Prostate gland (tissue), 2 donors: ENCODE measurements around the gene KIF1B. TPM values are rescaled to one million over a fixed set of nuclear protein-coding genes. Genes with fewer than 3 reads are reported as not detected.

Experiments
- DNase-seq: peaks from one replicate; pipeline ENCODE4 v3.0.0-alpha.2; 2019; ENCODE audit warnings: low spot score
- H3K27ac ChIP-seq, 2 donors: fragments of 200-600 bp; sonication (generic); 2 replicates each; pipeline ENCODE4 v1.5.1; 2017 to 2019
- H3K27me3 ChIP-seq: fragments of 200-600 bp; sonication (generic); replicated peaks from 2 replicates; pipeline ENCODE4 v1.5.1; 2019; ENCODE audit not compliant: insufficient read depth
- H3K36me3 ChIP-seq, 2 donors: fragments of 200-600 bp; sonication (generic); 1 replicate in 1 of 2; 2 replicates in 1 of 2; pipeline versions ENCODE4 v1.5.1 to v1.8.1; 2017 to 2019
- H3K4me1 ChIP-seq: fragments of 200-600 bp; sonication (generic); replicated peaks from 2 replicates; pipeline ENCODE4 v1.5.1; 2019
- H3K4me3 ChIP-seq, 2 donors: fragments of 200-600 bp; sonication (generic); 2 replicates each; pipeline ENCODE4 v1.5.1; 2017 to 2019
- H3K9me3 ChIP-seq: fragments of 200-600 bp; sonication (generic); 2 replicates; pipeline ENCODE4 v1.5.1; 2017
- CTCF ChIP-seq, 4 experiments: fragments of 200-600 bp in 2 of 4; fragments of 450-650 bp in 2 of 4; sonication (generic) in 2 of 4; IDR thresholded peaks; 1 replicate in 3 of 4; 2 replicates in 1 of 4; pipeline ENCODE4 v1.5.1; 2016 to 2019; ENCODE audit warnings: antibody characterized with exemption in 4 of 4, mild to moderate bottlenecking in 2 of 4, moderate library complexity in 2 of 4
- POLR2A ChIP-seq: fragments of 450-650 bp; IDR thresholded peaks from one replicate; pipeline ENCODE4 v1.6.1; 2016; ENCODE audit warnings: antibody characterized with exemption, mild to moderate bottlenecking
- POLR2AphosphoS5 ChIP-seq: sonication (generic); formaldehyde crosslinking; IDR thresholded peaks from one replicate; pipeline ENCODE4 v1.6.1; 2017; ENCODE audit warnings: antibody characterized with exemption
- WGBS: methylation state at CpG from one replicate; pipeline ENCODE4 v1.1.5; 2018; 5-methylcytosine and 5-hydroxymethylcytosine counted together
- intact Hi-C: fragments of 100-400 bp; cut with DNase I; formaldehyde crosslinking; loops from one replicate; pipeline ENCODE4 v1.14.2; 2022
- total RNA-seq, 2 donors: library from RNA; depleted of rRNA; stranded (reverse); fragments of >200 nt; gene quantifications; one replicate each; pipeline ENCODE4 v1.1.0, GENCODE V29; 2016

The KIF1B gene
- total RNA-seq, result 10 to 100 TPM; 31.3 to 56.8 TPM

GRCh38 chr1:10209905-10210810, at the start of gene KIF1B:
Gene KIF1B (plus strand): TSS chr1:10210570. CDS start chr1:10232329, 21,759 bp downstream.
- no peaks in the 10 kb centered on the region for H3K36me3 ChIP-seq
- intact Hi-C loops, result loop anchor here (1.0 to 5.0 kb wide), 4 partner anchors 77 to 217 kb away; partner anchors contain the start of gene UBE4B
- H3K9me3 ChIP-seq, result no peaks in the 10 kb centered on the region
- peaks cover 3% of the 10 kb centered on the region for H3K4me1 ChIP-seq
- under 1% methylated on average over 44 of the region's 107 CpGs for WGBS
- peak within 1 kb of the TSS; percentile 96 to 99 for H3K27ac ChIP-seq
- TF ChIP-seq POLR2AphosphoS5 (peak; percentile 89), CTCF (IDR thresholded peaks at IDR 0.05) (peak; percentile 99 to 100 (median 99)), POLR2A (peak; percentile 100)
- H3K4me3 ChIP-seq, result peak within 1 kb of the TSS; percentile 87 to 93
- H3K27me3 ChIP-seq, result no peaks in the 10 kb centered on the region
- peak; percentile 99 for DNase-seq

- intact Hi-C loops, result no loop called here
- Histone ChIP-seq H3K27ac (no peak overlapping the region), H3K9me3 (no peaks in the 10 kb centered on the region), H3K4me3 (no peak overlapping the region), H3K36me3 (no peaks in the 10 kb centered on the region), H3K27me3 (no peaks in the 10 kb centered on the region), H3K4me1 (no peaks in the 10 kb centered on the region)
- no peak for TF ChIP-seq POLR2A
- TF ChIP-seq CTCF (IDR thresholded peaks at IDR 0.05), result no peak
- TF ChIP-seq POLR2AphosphoS5, result no peak
- no peak for DNase-seq
- 76% methylated on average over 12 of the region's 12 CpGs for WGBS
These were observed 49.4 kb upstream of the KIF1B start for GRCh38 chr1:10160907-10161490.

- H3K4me3 ChIP-seq, result no peak overlapping the region
- H3K27ac ChIP-seq, result no peak overlapping the region
- no peaks in the 10 kb centered on the region for H3K36me3 ChIP-seq
- H3K27me3 ChIP-seq, result no peaks in the 10 kb centered on the region
- DNase-seq, result no peak
- intact Hi-C loops, result no loop called here
- TF ChIP-seq POLR2A (no peak), POLR2AphosphoS5 (peak; percentile 49)
- 71% methylated on average over 17 of the region's 17 CpGs for WGBS
- no peaks in the 10 kb centered on the region for H3K4me1 ChIP-seq
- no peaks in the 10 kb centered on the region for H3K9me3 ChIP-seq
These were observed 48.7 kb upstream of the KIF1B start for GRCh38 chr1:10161541-10162290.

- 74% methylated on average over 7 of the region's 7 CpGs for WGBS
- intact Hi-C loops, result no loop called here
- no peak overlapping the region for H3K27ac ChIP-seq
These were observed 41.4 kb upstream of the KIF1B start for GRCh38 chr1:10168912-10169514.

More at GRCh38 chr1:10168912-10169514, 41.4 kb upstream of the KIF1B start:
- no peaks in the 10 kb centered on the region for H3K4me1 ChIP-seq
- peaks cover 2 to 3% of the 10 kb centered on the region in 2 donors for H3K36me3 ChIP-seq
- no peak for DNase-seq
- H3K27me3 ChIP-seq, result no peaks in the 10 kb centered on the region
- no peaks in the 10 kb centered on the region for H3K9me3 ChIP-seq
- TF ChIP-seq POLR2AphosphoS5 (no peak), POLR2A (no peak), CTCF (IDR thresholded peaks at IDR 0.05) (no peak)
- H3K4me3 ChIP-seq, result no peak overlapping the region
